ENCODE measurements around the gene WWOX. TPM values are rescaled to one million over a fixed set of nuclear protein-coding genes. Genes with fewer than 3 reads are reported as not detected.

WWOX gene
- total RNA-seq, 2 experiments from 2014 or later = 19.9 to 29.4 TPM

DNA sequence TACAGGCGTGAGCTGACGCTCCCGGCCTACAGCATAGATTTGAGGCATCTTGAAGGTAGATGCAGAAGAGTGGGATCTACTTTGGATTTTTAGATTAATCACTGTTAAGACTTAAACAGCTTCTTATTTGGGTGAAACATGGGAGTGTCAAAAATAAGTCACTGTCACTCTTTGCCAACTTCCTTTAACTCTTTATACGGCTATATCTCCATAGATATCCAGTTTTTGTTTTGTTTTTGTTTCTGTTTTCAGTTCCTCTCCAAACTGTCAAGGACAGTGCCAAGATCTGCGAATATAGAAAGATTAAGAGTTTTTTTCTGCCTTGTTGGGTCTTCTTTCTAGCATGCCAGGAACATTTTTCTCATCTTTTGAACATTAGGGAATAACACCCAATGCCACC, 706.1 kb downstream of the WWOX start:
- Mint-ChIP-seq H3K27me3 (no peaks in the 10 kb centered on the region), H3K4me3 (no peak overlapping the region), H3K9me3 (ENCODE audit: low read depth) (no peaks in the 10 kb centered on the region), H3K27ac (no peak overlapping the region), H3K4me1 (no peaks in the 10 kb centered on the region), H3K36me3 (ENCODE audit: low read depth) (no peaks in the 10 kb centered on the region)
- ChIA-PET POLR2A (no interaction called here), CTCF (no interaction called here)
- ATAC-seq (no peak), DNase-seq (no peak)
- intact Hi-C loops (cut with DNase I, micrococcal nuclease) = no loop called here

DNA sequence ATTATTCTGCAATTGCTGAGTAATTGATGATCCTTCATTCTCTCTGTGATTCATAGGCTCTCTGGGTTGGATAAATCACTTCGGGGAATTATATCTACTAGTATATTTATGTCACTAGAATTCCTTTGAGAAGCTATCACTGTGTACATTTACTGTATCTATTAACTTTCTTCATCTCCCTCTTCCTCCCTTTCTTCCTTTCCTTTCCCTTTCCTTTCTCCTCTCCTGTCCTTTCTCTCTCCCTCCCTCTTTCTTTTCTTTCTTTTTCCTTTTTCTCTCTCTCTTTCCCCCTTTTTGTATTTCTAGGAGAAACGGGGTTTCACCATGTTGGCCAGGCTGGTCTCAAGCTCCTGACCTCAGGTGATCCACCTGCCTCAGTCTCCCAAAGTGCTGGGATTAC, 711.8 kb downstream of the WWOX start:
- Mint-ChIP-seq H3K27me3 (no peaks in the 10 kb centered on the region), H3K36me3 (ENCODE audit: low read depth) (no peaks in the 10 kb centered on the region), H3K27ac (no peak overlapping the region), H3K9me3 (ENCODE audit: low read depth) (no peaks in the 10 kb centered on the region), H3K4me1 (no peaks in the 10 kb centered on the region), H3K4me3 (no peak overlapping the region)
- CTCF ChIA-PET = no interaction called here
- ATAC-seq (no peak), DNase-seq (no peak)
- POLR2A ChIA-PET = no interaction called here
- intact Hi-C loops (cut with DNase I, micrococcal nuclease) = no loop called here

DNA sequence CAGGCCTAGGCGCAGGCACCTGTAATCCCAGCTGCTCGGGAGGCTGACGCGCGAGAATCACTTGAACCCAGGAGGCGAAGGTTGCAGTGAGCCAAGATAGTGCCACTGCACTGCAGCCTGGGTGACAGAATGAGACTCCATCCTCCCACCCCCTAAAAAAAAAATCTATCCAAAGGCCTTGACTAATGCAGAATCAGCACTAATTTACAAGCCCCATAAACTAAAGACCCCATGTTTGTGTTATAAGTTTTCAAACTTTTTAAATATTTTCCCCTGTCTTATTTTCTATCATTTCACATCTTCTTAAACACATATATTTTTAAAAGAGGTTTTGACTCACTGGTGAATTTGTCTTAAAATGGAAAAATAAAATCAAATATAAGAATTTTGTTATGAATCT, 713.1 kb downstream of the WWOX start:
- no peak overlapping the region for H3K27ac Mint-ChIP-seq
- intact Hi-C loops (cut with DNase I, micrococcal nuclease) = no loop called here

DNA sequence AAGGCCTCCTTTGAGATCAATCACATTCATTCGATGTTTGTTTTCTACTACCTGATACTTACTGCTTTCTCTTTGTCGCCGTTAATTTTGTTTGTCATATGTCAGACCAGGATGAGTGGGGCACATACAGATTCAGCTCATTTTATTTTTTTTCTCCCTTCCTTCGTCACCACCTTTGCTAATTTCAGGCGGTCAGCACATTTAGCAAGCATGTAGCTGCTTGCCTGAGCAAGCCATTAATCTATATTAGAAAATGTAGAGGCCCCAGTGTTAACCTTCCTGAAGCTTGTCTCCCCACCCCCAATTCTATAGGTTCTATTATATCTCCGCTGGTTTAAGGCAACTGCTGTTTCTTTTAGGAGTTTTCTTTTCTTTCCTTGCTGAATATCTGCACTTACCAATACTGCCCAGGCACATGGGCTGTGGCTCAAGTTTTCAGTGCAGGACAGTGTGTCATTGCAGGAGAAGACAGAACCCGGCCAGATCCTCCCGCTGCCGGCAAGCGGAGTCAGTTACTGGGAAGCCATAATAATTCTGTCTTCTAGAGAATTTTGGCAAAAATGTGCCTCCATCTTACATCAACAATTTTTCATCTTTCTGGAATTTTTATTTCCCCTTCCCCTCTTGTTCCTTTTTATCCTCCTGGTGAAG, 714.3 kb downstream of the WWOX start:
- POLR2A ChIA-PET = interaction anchor here (0.7 kb wide), 1 partner anchor 13 kb away, joined by 6 read pairs; no protein-coding TSS in a partner anchor
- no peaks in the 10 kb centered on the region for H3K9me3 Mint-ChIP-seq (ENCODE audit: low read depth)
- intact Hi-C loops (cut with DNase I, micrococcal nuclease) = no loop called here

More for the DNA sequence above, 713.1 kb downstream of the WWOX start:
- H3K4me1 Mint-ChIP-seq = no peaks in the 10 kb centered on the region
- no peaks in the 10 kb centered on the region for H3K27me3 Mint-ChIP-seq
- POLR2A ChIA-PET = no interaction called here
- no peak overlapping the region for H3K4me3 Mint-ChIP-seq
- no peaks in the 10 kb centered on the region for H3K9me3 Mint-ChIP-seq (ENCODE audit: low read depth)
- H3K36me3 Mint-ChIP-seq (ENCODE audit: low read depth) = no peaks in the 10 kb centered on the region
- CTCF ChIA-PET = interaction anchor here (1.4 kb wide), 1 partner anchor 14 kb away, joined by 4 read pairs; no protein-coding TSS in a partner anchor
- DNase-seq (no peak), ATAC-seq (no peak)

DNA sequence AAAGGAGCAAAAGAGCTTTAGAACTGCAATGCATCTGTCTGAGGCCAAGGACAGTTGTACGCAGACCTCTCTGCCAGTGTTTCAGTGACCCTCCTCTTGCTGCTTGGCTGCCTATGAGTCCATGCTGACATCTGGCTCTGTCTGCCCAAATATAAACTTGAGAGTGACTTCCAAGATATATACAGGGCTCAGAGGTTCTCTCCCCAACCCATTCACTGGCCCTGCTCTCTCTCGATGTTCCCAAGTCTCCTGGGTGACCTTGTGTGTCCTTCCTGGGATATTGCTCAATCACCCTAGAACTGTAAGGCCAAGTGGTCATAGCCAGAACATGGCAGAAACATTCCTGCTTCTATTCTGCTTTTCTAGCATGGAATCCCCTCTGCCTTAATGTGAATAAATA, 716.3 kb downstream of the WWOX start:
- H3K9me3 Mint-ChIP-seq (ENCODE audit: low read depth) = no peaks in the 10 kb centered on the region
- no peak overlapping the region for H3K4me3 Mint-ChIP-seq
- intact Hi-C loops (cut with DNase I, micrococcal nuclease) = no loop called here
- ATAC-seq = no peak
- ChIA-PET POLR2A (no interaction called here), CTCF (no interaction called here)
- H3K36me3 Mint-ChIP-seq (ENCODE audit: low read depth) = no peaks in the 10 kb centered on the region
- no peak for DNase-seq
- no peak overlapping the region for H3K27ac Mint-ChIP-seq
- H3K27me3 Mint-ChIP-seq = no peaks in the 10 kb centered on the region
- no peaks in the 10 kb centered on the region for H3K4me1 Mint-ChIP-seq

More for the DNA sequence above, 714.3 kb downstream of the WWOX start:
- no peak overlapping the region for H3K27ac Mint-ChIP-seq
- H3K36me3 Mint-ChIP-seq (ENCODE audit: low read depth) = no peaks in the 10 kb centered on the region
- DNase-seq = no peak
- ATAC-seq = no peak
- no peaks in the 10 kb centered on the region for H3K4me1 Mint-ChIP-seq
- no peaks in the 10 kb centered on the region for H3K27me3 Mint-ChIP-seq
- CTCF ChIA-PET = interaction anchor here (1.4 kb wide), 1 partner anchor 13 kb away, joined by 4 read pairs; no protein-coding TSS in a partner anchor
- H3K4me3 Mint-ChIP-seq = no peak overlapping the region

DNA sequence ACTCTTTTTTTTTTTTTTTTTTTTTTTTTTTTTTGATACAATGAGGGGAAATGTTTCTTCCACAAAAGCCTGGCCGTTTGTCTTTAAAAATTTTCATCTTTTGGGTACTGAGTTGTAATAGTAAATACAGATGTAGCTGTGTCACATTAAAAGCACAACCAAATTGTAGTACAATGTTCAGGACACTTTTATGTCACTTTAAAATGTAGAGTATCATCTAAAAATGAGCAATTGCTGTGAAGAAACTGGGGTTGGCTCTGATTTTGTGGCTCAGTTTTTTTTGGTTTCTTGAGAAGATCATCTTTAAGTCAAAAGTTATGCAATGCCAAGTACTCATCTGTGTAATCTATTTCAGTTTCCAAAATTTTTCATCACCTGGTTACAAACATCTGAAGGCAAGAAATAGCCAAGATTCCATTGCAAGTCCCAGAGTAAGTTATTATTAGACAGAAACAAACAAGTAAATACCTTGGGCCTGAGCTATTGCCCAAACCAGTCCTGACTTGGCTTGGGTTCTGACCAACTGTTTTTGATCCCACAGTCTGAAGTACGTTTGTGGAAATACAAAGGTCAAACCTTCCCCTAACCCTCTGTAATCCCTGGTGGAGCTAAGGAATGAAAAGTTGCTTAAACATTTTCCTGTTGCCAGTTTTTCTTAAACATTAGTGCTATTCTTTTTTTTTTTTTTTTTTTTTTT, 717.2 kb downstream of the WWOX start:
- POLR2A ChIA-PET = interaction anchor here (0.7 to 0.8 kb wide), 2 partner anchors 68 to 120 kb away, joined by 3 to 11 read pairs; no protein-coding TSS in a partner anchor
- no peak overlapping the region for H3K27ac Mint-ChIP-seq
- H3K27me3 Mint-ChIP-seq = no peaks in the 10 kb centered on the region

DNA sequence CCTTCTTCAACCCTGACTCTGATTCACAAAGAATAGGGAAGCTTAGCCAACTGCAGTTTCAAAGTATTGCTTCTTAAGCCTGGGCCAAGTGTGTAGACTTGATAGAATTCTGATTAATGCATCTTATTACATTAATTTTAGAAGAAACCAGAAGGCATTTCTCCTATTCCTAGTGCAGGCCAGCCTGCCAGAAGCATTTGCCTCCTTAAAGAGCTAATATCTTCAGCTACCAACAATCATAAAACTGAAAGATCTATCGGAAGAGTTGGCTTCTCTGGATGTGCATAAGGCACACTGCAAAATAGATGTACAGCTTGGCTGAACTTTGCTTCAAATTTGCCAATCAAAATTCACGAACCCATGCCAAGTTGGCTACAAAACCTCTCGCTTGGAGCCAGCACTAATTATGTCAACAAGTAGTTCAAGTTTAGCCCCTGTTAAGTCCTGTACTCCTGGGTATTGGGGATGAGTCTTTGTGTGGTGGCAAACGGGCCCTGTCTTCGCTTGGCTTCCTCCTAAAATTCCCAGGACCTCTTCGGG, 717.8 kb downstream of the WWOX start:
- CTCF ChIA-PET = interaction anchor here (0.6 to 0.9 kb wide), 2 partner anchors 141 to 1710 kb away, joined by 3 read pairs; no protein-coding TSS in a partner anchor
- Mint-ChIP-seq H3K4me3 (no peak overlapping the region), H3K27ac (no peak overlapping the region), H3K9me3 (ENCODE audit: low read depth) (no peaks in the 10 kb centered on the region), H3K27me3 (no peaks in the 10 kb centered on the region), H3K4me1 (no peaks in the 10 kb centered on the region), H3K36me3 (ENCODE audit: low read depth) (no peaks in the 10 kb centered on the region)
- intact Hi-C loops (cut with DNase I, micrococcal nuclease) = no loop called here
- no peak for DNase-seq
- no peak for ATAC-seq
- POLR2A ChIA-PET = interaction anchor here (0.8 kb wide), 1 partner anchor 121 kb away, joined by 11 read pairs; no protein-coding TSS in a partner anchor

More for the DNA sequence above, 717.2 kb downstream of the WWOX start:
- no peaks in the 10 kb centered on the region for H3K4me1 Mint-ChIP-seq
- no peaks in the 10 kb centered on the region for H3K36me3 Mint-ChIP-seq (ENCODE audit: low read depth)
- no peak for ATAC-seq
- H3K9me3 Mint-ChIP-seq (ENCODE audit: low read depth) = no peaks in the 10 kb centered on the region
- CTCF ChIA-PET = interaction anchor here (0.7 to 0.9 kb wide), 2 partner anchors 34 to 1710 kb away, joined by 3 read pairs; no protein-coding TSS in a partner anchor
- no peak overlapping the region for H3K4me3 Mint-ChIP-seq
- intact Hi-C loops (cut with DNase I, micrococcal nuclease) = no loop called here
- no peak for DNase-seq

DNA sequence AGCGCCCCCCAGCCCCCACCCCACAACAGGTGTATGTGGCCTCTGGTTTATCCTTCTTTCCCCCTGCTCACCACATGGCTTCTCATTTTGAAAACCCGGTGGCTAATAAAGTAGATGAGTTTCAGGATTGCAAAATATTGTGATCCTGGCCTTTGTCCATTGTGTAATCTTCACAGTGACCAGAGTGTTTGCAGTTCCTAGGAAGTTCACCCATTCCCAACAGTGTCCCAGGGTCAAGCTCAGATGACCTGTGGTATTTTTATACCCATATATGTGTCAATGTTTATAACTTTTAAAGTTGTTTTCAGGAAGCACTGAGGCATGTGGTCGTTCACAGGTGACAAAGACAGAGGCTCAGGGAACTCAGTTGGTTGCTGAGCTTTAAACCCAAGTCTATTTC, 721.9 kb downstream of the WWOX start:
- Mint-ChIP-seq H3K4me1 (no peaks in the 10 kb centered on the region), H3K36me3 (ENCODE audit: low read depth) (no peaks in the 10 kb centered on the region), H3K4me3 (no peak overlapping the region), H3K27me3 (no peaks in the 10 kb centered on the region), H3K27ac (no peak overlapping the region), H3K9me3 (ENCODE audit: low read depth) (no peaks in the 10 kb centered on the region)
- ChIA-PET POLR2A (no interaction called here), CTCF (interaction anchor here (0.5 kb wide), 1 partner anchor 23 kb away, joined by 3 read pairs; no protein-coding TSS in a partner anchor)
- DNase-seq (no peak), ATAC-seq (no peak)
- intact Hi-C loops (cut with DNase I, micrococcal nuclease) = no loop called here

DNA sequence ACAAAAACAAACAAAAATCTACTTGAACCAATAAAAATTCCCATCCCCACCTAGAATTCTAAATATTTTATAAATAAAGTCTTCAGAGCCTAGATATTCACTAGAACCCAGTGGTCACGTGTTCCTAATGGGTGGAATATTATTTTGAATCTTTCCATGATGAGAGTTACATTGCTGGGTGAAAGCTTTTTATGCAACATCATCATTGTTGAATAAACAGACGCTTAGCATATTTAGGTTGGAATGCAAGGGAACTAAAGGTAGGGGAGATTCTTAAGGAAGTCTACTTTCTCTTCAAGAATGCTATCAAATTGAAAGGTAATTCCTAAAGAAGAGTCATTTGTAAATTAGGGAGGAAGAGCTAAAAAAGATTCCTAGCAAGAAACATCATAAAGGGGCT, 723.1 kb downstream of the WWOX start:
- ChIA-PET CTCF (interaction anchor here (0.7 to 1.3 kb wide), 2 partner anchors 42 to 924 kb away, joined by 3 read pairs; no protein-coding TSS in a partner anchor), POLR2A (no interaction called here)
- no peaks in the 10 kb centered on the region for H3K4me1 Mint-ChIP-seq
- intact Hi-C loops (cut with DNase I, micrococcal nuclease) = no loop called here
- H3K27ac Mint-ChIP-seq = no peak overlapping the region
- no peaks in the 10 kb centered on the region for H3K36me3 Mint-ChIP-seq (ENCODE audit: low read depth)
- no peaks in the 10 kb centered on the region for H3K27me3 Mint-ChIP-seq
- ATAC-seq (no peak), DNase-seq (no peak)
- no peaks in the 10 kb centered on the region for H3K9me3 Mint-ChIP-seq (ENCODE audit: low read depth)
- no peak overlapping the region for H3K4me3 Mint-ChIP-seq

DNA sequence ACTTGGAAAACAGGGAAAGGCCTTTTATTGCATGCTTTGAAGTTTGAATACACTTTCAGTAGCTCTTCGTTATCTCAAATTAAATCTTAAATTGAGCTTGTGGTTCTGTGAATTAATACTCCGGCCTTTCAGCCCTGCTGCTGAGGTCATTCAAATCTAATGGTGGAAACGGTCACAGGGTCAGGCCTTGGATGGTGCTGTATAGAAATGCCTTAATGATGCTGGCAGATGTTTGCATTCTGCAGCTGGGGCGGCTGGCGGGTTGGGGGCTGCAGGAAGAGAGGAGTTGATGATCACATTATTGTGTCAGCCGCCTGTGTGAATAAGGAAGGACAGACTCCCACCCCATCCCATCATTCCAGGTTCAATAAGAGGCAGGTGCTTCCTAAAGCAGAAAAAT, 723.6 kb downstream of the WWOX start:
- CTCF ChIA-PET = interaction anchor here (0.7 to 1.3 kb wide), 2 partner anchors 42 to 923 kb away, joined by 3 read pairs; no protein-coding TSS in a partner anchor
- DNase-seq = no peak

DNA sequence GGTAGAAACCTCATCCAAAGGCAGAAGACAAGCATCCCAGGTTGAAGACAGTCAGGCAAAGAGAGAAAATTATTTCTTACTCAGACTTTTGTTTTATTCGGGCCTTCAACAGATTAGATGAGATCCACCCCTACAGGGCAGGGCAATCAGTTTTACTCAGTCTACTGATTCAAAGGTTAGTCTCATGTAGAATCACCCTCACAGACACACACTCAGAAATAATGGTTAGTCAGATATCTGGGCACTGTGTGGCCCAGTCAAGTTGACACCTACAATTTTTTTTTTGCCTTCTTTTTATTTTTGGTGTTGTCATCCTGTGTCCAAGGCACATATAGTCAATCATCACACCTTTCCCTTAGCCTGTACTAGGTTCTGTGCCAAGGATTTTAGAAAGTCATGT, 729.8 kb downstream of the WWOX start:
- no peaks in the 10 kb centered on the region for H3K27me3 Mint-ChIP-seq
- ChIA-PET POLR2A (no interaction called here), CTCF (no interaction called here)
- H3K4me3 Mint-ChIP-seq = no peak overlapping the region
- intact Hi-C loops (cut with DNase I, micrococcal nuclease) = no loop called here
- no peaks in the 10 kb centered on the region for H3K9me3 Mint-ChIP-seq (ENCODE audit: low read depth)
- DNase-seq (no peak), ATAC-seq (no peak)
- H3K36me3 Mint-ChIP-seq (ENCODE audit: low read depth) = no peaks in the 10 kb centered on the region
- H3K27ac Mint-ChIP-seq = no peak overlapping the region
- no peaks in the 10 kb centered on the region for H3K4me1 Mint-ChIP-seq

More for the DNA sequence above, 723.6 kb downstream of the WWOX start:
- no peaks in the 10 kb centered on the region for H3K9me3 Mint-ChIP-seq (ENCODE audit: low read depth)
- no peak overlapping the region for H3K27ac Mint-ChIP-seq
- no peak overlapping the region for H3K4me3 Mint-ChIP-seq
- no peak for ATAC-seq
- intact Hi-C loops (cut with DNase I, micrococcal nuclease) = no loop called here
- no peaks in the 10 kb centered on the region for H3K36me3 Mint-ChIP-seq (ENCODE audit: low read depth)
- H3K4me1 Mint-ChIP-seq = no peaks in the 10 kb centered on the region
- POLR2A ChIA-PET = no interaction called here
- H3K27me3 Mint-ChIP-seq = no peaks in the 10 kb centered on the region

DNA sequence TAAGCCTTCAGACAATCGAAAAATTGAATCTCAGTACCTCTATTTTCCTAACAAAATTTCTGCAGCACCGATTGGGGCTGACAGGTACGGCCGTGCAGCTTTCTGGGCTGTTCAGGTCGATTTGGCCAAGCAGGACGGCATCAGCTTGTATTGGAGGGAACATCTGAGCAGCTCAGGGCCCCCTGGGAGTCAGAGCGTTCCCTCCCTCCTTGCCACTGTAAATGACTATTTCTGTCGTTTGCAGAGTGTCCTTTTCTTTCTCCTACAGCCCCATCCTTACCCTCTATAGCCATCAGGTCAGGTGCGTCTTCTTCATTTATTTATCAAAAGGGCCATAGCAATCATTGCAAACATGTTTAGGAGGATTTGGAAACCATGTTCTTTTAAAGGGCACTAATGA, 731.1 kb downstream of the WWOX start:
- H3K4me3 Mint-ChIP-seq = no peak overlapping the region
- ChIA-PET CTCF (no interaction called here), POLR2A (no interaction called here)
- intact Hi-C loops (cut with DNase I, micrococcal nuclease) = no loop called here
- no peaks in the 10 kb centered on the region for H3K36me3 Mint-ChIP-seq (ENCODE audit: low read depth)
- H3K4me1 Mint-ChIP-seq = no peaks in the 10 kb centered on the region
- H3K27me3 Mint-ChIP-seq = no peaks in the 10 kb centered on the region
- H3K9me3 Mint-ChIP-seq (ENCODE audit: low read depth) = no peaks in the 10 kb centered on the region
- ATAC-seq (no peak), DNase-seq (no peak)
- no peak overlapping the region for H3K27ac Mint-ChIP-seq
